ENCODE data around the gene HTR4. TPM values are rescaled to one million over a fixed set of nuclear protein-coding genes. Genes with fewer than 3 reads are reported as not detected.

HTR4 gene
- polyA plus RNA-seq, 1 donor (not counting 4 experiments of a cell fraction or from before 2014, with no cell fraction given): not detected

DNA sequence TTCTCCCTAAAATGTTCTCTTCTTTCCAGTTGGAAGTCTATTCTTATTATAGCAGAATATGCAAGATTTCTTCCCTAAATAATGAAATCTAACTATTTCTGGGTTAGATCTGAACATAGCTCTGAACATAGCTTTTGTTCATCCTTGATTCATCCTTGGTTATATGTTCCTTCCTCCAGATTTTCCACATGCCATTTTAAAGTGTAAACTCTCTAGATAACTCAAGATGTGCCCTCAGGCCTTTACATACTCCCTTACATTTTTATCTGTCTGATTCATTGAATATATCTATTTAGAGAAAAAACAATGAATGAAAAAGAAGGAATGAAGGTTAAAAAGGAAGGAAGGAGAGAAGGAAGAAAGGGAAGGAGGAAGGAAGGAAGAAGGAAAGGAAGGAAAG lies 169.7 kb downstream of the HTR4 start:
- Histone ChIP-seq H3K4me1 (ENCODE audit: control insufficient read depth, extremely low read depth, insufficient read depth, low read length) (peaks cover 2% of the 10 kb centered on the region), H4K20me1 (ENCODE audit: control insufficient read depth, extremely low read depth, insufficient read depth, low read length) (no peaks in the 10 kb centered on the region), H3K27ac (ENCODE audit: control insufficient read depth, insufficient read depth, low read length) (no peak overlapping the region), H3K9me3 (ENCODE audit: control insufficient read depth, low read depth, low read length) (no peaks in the 10 kb centered on the region), H3K9me1 (ENCODE audit: control insufficient read depth, extremely low read depth, insufficient read depth, low read length) (no peaks in the 10 kb centered on the region), H3K4me3 (ENCODE audit: control insufficient read depth in 2 of 3, extremely low read depth in 1 of 3, insufficient read depth in 2 of 3, low read depth in 1 of 3, low read length in 3 of 3) (no peak overlapping the region), H3K79me2 (ENCODE audit: control insufficient read depth, insufficient read depth, low read length) (no peaks in the 10 kb centered on the region), H3K4me2 (ENCODE audit: control insufficient read depth, extremely low read depth, insufficient read depth, low read depth, low read length) (no peak overlapping the region), H3K36me3 (ENCODE audit: control insufficient read depth in 2 of 2, extremely low read depth in 1 of 2, insufficient read depth in 2 of 2, low read length in 2 of 2) (no peaks in the 10 kb centered on the region), H3K9ac (ENCODE audit: control insufficient read depth, extremely low read depth, insufficient read depth, low read length) (no peak overlapping the region), H2AFZ (ENCODE audit: control insufficient read depth, low read length) (no peak overlapping the region), H3K27me3 (ENCODE audit: control insufficient read depth, extremely low read depth, insufficient read depth, low read length) (no peaks in the 10 kb centered on the region)
- dilution Hi-C loops (cut with MboI; ENCODE audit: extremely low pct_ligation_motif_present, low sequenced_read_pairs): no loop called here
- TF ChIP-seq EZH2 (IDR thresholded peaks at IDR 0.05; ENCODE audit: low read length): no peak
- TF ChIP-seq, protein P1, sequence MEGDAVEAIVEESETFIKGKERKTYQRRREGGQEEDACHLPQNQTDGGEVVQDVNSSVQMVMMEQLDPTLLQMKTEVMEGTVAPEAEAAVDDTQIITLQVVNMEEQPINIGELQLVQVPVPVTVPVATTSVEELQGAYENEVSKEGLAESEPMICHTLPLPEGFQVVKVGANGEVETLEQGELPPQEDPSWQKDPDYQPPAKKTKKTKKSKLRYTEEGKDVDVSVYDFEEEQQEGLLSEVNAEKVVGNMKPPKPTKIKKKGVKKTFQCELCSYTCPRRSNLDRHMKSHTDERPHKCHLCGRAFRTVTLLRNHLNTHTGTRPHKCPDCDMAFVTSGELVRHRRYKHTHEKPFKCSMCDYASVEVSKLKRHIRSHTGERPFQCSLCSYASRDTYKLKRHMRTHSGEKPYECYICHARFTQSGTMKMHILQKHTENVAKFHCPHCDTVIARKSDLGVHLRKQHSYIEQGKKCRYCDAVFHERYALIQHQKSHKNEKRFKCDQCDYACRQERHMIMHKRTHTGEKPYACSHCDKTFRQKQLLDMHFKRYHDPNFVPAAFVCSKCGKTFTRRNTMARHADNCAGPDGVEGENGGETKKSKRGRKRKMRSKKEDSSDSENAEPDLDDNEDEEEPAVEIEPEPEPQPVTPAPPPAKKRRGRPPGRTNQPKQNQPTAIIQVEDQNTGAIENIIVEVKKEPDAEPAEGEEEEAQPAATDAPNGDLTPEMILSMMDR (optimal IDR thresholded peaks at IDR 0.05 in 1 of 3, IDR thresholded peaks at IDR 0.05 in 1 of 3, conservative IDR thresholded peaks at IDR 0.05 in 1 of 3; ENCODE audit: extremely low read depth in 1 of 3, insufficient read depth in 2 of 3, low read length in 3 of 3): no peak
- DNase-seq (ENCODE audit: low read depth, low spot score) (no peak), FAIRE-seq (no peak)

DNA sequence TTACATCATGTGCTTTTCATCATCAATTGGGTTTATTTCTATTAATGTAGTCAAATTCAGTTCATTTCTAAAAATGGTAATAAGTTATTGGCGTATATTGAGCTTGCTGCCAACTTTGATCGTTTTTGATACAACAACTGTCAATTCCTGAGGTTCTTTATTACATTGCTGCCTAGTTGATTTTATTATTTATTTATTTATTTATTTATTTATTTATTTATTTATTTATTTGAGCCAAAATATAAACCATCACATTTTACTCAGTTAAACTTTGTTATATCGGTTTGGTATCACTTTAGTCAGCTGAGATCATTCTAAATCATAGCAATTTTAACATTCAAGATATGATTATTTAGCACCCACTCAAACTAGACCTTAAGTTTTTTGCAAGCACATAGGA lies 170.6 kb downstream of the HTR4 start:
- no peak for FAIRE-seq
- Histone ChIP-seq H3K27ac (ENCODE audit: control insufficient read depth, insufficient read depth, low read length) (no peak overlapping the region), H3K9ac (ENCODE audit: control insufficient read depth, extremely low read depth, insufficient read depth, low read length) (no peak overlapping the region), H3K4me2 (ENCODE audit: control insufficient read depth, extremely low read depth, insufficient read depth, low read depth, low read length) (no peak overlapping the region), H3K4me3 (ENCODE audit: control insufficient read depth in 2 of 3, extremely low read depth in 1 of 3, insufficient read depth in 2 of 3, low read depth in 1 of 3, low read length in 3 of 3) (no peak overlapping the region), H4K20me1 (ENCODE audit: control insufficient read depth, extremely low read depth, insufficient read depth, low read length) (no peaks in the 10 kb centered on the region), H3K9me1 (ENCODE audit: control insufficient read depth, extremely low read depth, insufficient read depth, low read length) (no peaks in the 10 kb centered on the region), H3K9me3 (ENCODE audit: control insufficient read depth, low read depth, low read length) (no peaks in the 10 kb centered on the region), H3K27me3 (ENCODE audit: control insufficient read depth, extremely low read depth, insufficient read depth, low read length) (no peaks in the 10 kb centered on the region), H3K4me1 (ENCODE audit: control insufficient read depth, extremely low read depth, insufficient read depth, low read length) (peaks cover 2% of the 10 kb centered on the region), H3K36me3 (ENCODE audit: control insufficient read depth in 2 of 2, extremely low read depth in 1 of 2, insufficient read depth in 2 of 2, low read length in 2 of 2) (no peaks in the 10 kb centered on the region), H3K79me2 (ENCODE audit: control insufficient read depth, insufficient read depth, low read length) (no peaks in the 10 kb centered on the region), H2AFZ (ENCODE audit: control insufficient read depth, low read length) (no peak overlapping the region)
- DNase-seq (ENCODE audit: low read depth, low spot score): no peak
- no peak for TF ChIP-seq EZH2 (IDR thresholded peaks at IDR 0.05; ENCODE audit: low read length)
- TF ChIP-seq, protein P1 (optimal IDR thresholded peaks at IDR 0.05 in 1 of 3, IDR thresholded peaks at IDR 0.05 in 1 of 3, conservative IDR thresholded peaks at IDR 0.05 in 1 of 3; ENCODE audit: extremely low read depth in 1 of 3, insufficient read depth in 2 of 3, low read length in 3 of 3): no peak
- dilution Hi-C loops (cut with MboI; ENCODE audit: extremely low pct_ligation_motif_present, low sequenced_read_pairs): no loop called here

Measured in keratinocyte (primary cell).